ENCODE measurements around the gene NUP37.
A peak's percentile ranks its signal among the peaks of the same experiment; 100 is the strongest.

The NUP37 gene

DNA sequence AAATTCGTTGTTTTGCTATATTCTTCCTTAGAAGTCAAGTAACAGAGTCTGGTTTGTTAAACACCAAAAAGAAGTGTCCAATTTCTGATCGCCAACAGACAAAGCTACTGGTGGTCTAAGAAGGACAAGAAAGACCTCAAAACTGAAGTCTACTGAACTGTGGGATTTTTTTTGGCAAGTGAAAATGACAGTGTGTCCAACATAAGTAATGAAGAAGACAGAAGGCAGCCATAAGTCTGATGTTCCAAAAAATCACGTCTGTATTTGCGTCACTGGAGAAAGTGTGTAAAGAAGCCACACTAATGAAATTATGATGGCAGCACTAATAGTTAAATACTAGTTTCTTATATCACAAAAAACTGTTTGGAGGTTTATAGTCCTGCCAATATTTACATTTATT is 90.8 kb downstream of the NUP37 start:
- Histone ChIP-seq H3K4me1 (ENCODE audit: control insufficient read depth, insufficient read depth, low read length, unreplicated experiment) (peaks cover under 1% of the 10 kb centered on the region), H3K36me3 (ENCODE audit: insufficient read depth, low read length) (peaks cover 7% of the 10 kb centered on the region; the same call in 1 of the 2 replicates), H3K27me3 (ENCODE audit: insufficient read depth, low read length) (no peaks in the 10 kb centered on the region), H3K79me2 (ENCODE audit: control insufficient read depth, insufficient read depth, low read length, unreplicated experiment) (no peaks in the 10 kb centered on the region), H3K4me3 (ENCODE audit: low read depth, low read length) (no peak overlapping the region), H3K27ac (ENCODE audit: low read depth, low read length) (no peak overlapping the region), H2AFZ (ENCODE audit: low read length, unreplicated experiment) (no peak overlapping the region)

GRCh38 chr12:102026728-102027127 is 93.2 kb downstream of the NUP37 start:
- H2AFZ ChIP-seq (ENCODE audit: low read length, unreplicated experiment): no peak overlapping the region
- H3K4me1 ChIP-seq (ENCODE audit: control insufficient read depth, insufficient read depth, low read length, unreplicated experiment): peaks cover 15% of the 10 kb centered on the region
- H3K27me3 ChIP-seq (ENCODE audit: insufficient read depth, low read length): no peaks in the 10 kb centered on the region
- H3K36me3 ChIP-seq (ENCODE audit: insufficient read depth, low read length): peaks cover 4% of the 10 kb centered on the region; the same call in 1 of the 2 replicates
- H3K79me2 ChIP-seq (ENCODE audit: control insufficient read depth, insufficient read depth, low read length, unreplicated experiment): no peaks in the 10 kb centered on the region
- H3K4me3 ChIP-seq (ENCODE audit: low read depth, low read length): no peak overlapping the region
- H3K27ac ChIP-seq (ENCODE audit: low read depth, low read length): no peak overlapping the region

DNA sequence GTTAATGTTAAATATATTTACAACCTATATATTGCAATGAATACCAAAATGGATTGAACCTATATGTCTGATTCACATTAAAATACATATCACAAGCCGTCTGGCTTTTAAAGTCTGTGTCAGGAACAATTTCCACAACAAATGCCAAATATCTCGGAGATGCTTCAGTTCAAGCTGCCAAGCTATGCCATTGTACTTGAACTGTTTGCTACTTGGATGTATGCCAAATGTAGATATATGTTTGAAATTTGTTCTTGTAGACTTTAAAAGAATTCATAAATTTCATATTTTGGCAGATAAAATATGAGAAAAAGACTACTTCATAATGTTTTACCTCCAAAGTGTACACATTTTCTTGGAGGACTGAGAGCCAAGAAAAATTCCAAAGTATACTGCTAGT is 95.1 kb downstream of the NUP37 start:
- Histone ChIP-seq H3K79me2 (ENCODE audit: control insufficient read depth, insufficient read depth, low read length, unreplicated experiment) (no peaks in the 10 kb centered on the region), H3K27me3 (ENCODE audit: insufficient read depth, low read length) (no peaks in the 10 kb centered on the region), H3K4me1 (ENCODE audit: control insufficient read depth, insufficient read depth, low read length, unreplicated experiment) (peaks cover 15% of the 10 kb centered on the region), H2AFZ (ENCODE audit: low read length, unreplicated experiment) (no peak overlapping the region), H3K36me3 (ENCODE audit: insufficient read depth, low read length) (peaks cover 7% of the 10 kb centered on the region), H3K27ac (ENCODE audit: low read depth, low read length) (no peak overlapping the region), H3K4me3 (ENCODE audit: low read depth, low read length) (no peak overlapping the region)

GRCh38 chr12:102023343-102023930 is 96.5 kb downstream of the NUP37 start:
- Histone ChIP-seq H3K27me3 (ENCODE audit: insufficient read depth, low read length) (no peaks in the 10 kb centered on the region), H3K79me2 (ENCODE audit: control insufficient read depth, insufficient read depth, low read length, unreplicated experiment) (no peaks in the 10 kb centered on the region), H3K4me3 (ENCODE audit: low read depth, low read length) (no peak overlapping the region), H3K36me3 (ENCODE audit: insufficient read depth, low read length) (peaks cover 8% of the 10 kb centered on the region), H3K27ac (ENCODE audit: low read depth, low read length) (peak overlapping the region; percentile 73), H2AFZ (ENCODE audit: low read length, unreplicated experiment) (no peak overlapping the region), H3K4me1 (ENCODE audit: control insufficient read depth, insufficient read depth, low read length, unreplicated experiment) (peaks cover 15% of the 10 kb centered on the region)

All from ACC112 (cell line).